SHP77 (cell line): ENCODE measurements around the gene CTBP1.

Experiments used
- DNase-seq, 2 experiments: peaks; one replicate each; lab custom pipeline; 2025; lab: John Stamatoyannopoulos, UW

CTBP1 gene

DNA sequence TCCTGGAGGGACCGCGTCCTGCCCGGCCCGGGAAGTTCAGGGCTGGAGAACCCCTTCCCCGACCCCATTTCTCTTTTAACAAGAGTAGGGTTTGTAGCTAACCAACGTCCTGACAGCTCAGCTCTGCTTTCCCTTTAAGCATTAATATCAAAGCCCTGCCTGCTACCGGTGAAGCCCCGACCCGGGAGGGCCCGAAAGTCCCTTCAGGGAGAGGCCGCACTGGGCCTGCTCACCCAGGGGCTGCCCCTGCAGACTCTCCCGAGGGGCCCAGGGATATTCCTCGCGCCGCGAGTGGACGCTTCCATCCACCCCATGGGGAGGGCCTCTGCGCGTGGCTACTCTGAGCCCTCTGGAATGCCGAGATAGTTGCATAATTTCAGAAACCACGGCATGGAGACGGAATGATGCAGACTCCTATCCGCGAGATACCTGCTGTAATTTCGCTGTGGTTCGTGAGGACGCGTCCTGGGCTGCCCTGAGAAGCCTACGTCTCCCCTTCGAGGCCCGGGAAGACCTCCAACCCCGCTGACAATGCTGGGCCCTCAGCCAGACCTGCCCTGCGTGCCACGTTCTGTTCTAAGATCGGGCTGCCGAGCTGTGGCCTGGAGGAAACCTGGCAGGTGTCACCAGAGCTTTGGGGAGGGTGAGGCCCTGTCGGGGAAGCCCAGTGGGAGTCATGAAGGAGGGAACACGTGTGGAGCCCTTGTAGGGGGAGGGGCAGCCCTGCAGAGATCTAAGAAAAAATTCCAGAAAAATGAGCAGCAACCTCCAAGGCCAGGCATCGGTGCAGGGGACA lies 999 bp upstream of the CTBP1 start:
- DNase-seq: no peak

- peak; percentile 39 to 61 for DNase-seq
Measured at GRCh38 chr4:1249148-1249730, 309 bp upstream of the CTBP1 start.

- DNase-seq: no peak
Measured at GRCh38 chr4:1247864-1248244, 1.1 kb downstream of the CTBP1 start.

DNA sequence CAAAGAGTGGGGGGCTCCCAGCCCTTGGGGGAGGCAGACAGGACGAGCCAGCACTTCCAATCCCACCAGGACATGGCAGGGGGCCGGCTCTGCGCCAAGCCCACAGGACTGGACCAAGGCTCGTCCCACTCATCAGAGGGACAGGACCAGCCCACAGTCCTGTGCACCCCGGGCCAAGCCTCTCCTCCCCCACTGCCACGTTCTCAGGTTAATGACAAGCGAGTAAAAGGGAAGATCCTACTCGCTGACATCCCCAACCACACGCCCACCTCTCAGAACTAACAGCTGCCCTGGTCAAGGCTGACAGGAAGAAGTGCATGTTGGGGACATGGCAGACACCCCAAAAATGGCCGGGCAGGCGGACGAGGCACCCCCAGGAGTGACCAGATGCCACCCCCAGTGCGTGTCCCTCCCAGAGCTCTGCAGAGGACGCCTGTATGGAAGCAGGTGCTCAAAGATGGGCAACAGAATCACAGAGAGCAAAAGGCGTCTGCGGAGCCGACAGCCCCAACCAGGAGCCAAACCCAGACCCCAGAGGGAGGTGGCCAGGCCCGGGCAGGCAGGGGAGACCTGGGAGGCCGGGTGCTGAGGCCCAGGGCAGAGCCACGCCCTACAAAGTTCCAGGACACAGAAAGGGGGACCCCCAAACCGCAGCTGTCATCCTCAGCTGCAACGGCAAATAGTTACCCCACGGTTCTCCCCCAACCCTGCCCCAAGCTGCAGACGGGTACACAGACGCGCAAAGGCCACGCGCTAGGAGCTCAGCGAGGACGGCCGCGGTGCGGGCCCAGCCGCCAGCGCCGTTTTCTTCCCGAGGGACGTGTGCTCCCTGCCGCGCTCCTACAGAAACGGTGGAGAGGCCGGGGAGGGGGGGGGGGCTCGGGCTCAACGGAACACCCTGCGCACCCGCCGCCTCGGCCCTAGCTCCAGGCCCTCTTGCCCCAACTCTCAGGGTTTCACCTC lies 1.7 kb downstream of the CTBP1 start:
- no peak for DNase-seq

DNA sequence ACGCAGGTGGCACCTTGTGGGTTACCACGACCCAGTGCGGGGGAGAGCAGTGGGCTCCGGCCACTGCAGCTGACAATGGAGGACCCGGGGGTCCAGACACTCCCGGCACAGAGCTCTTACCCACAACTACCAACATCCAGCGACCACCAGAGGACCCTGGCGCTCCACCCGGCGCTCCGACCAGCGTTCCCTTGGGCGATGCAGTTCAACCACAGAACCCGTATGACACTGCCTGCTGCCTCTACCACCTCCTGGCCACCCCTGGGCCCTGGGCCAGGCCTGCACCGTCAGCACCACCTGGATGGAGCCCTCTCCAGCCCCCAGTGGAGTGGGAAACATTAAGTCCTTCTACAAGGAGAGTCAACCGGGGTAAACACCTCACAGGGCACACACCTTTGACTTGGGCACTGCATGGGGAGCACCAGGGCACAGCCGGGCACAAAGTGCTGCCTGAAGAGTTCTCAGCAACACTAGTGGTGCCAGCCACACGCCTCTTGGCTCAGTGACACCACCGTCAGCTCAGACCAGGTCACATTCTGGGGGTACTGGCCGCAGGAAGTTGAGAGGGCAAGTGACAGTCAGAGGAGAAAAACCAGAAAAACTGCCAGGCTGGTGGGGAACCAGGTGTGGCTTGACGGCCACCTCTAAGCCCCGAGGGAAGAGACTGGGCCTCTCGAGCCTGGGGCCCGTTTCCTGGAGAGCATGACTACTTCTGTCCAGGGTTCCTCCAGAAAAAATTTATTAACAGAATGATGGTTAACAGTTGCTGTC lies 2.6 kb downstream of the CTBP1 start:
- no peak for DNase-seq

DNA sequence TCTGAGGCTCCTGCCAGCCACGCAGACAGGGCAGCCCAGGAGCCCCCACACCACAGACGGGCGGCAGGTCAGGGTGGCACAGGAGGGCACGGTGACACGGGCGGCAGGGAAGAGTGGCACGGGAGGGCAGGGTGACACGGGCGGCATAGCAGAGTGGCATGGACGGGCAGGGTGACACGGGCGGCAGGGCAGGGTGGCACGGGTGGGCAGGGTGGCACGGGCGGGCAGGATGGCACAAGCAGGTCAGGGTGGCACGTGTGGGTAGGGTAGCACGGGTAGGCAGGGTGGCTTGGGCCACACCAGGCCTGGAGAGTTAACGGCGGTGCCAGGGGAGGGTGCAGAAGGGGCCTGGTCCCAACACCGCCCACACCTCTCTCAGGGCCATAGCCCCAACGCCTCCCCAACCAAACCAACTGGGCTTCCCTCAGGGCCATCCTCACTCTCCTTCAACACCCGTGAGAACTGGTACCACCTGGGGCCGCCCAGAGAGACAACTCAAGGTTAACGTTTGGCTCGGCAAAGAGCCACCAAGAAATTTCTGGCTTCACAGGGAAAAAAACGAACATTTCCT lies 3.4 kb downstream of the CTBP1 start:
- no peak for DNase-seq

- no peak for DNase-seq
Measured at GRCh38 chr4:1244978-1245471, 3.9 kb downstream of the CTBP1 start.

- no peak for DNase-seq
Measured at GRCh38 chr4:1244081-1244977, 4.6 kb downstream of the CTBP1 start.

DNA sequence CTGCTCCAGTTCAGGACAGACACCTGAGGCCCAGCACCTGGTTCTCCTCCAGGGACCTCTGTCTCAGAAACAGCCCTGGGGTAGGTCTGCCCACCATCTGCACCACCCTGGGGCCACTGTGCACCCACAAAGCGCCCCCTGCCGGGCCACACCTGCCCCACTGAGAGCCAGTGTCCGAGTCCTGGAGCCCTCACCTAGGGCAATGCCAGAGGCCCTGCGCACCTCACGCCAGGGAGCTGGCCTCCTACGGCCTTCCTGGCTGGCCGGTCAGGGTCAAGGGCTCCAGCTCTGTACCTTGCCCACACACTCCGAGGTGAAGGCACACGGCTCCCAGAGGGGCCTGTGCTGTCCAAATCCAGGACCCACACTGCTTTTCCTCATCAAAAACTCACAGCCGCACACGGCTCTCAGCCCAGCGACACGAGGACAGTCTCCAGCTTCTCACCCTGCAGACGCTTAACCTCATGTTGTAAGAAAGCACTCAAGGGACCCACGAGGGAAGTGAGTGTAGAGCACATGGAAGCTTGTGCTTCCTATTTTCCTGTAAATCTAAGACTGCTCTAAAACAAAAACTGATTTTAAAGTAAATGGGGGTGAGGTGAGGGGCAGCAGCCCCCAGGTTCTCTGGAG lies 5.4 kb downstream of the CTBP1 start:
- no peak for DNase-seq

DNA sequence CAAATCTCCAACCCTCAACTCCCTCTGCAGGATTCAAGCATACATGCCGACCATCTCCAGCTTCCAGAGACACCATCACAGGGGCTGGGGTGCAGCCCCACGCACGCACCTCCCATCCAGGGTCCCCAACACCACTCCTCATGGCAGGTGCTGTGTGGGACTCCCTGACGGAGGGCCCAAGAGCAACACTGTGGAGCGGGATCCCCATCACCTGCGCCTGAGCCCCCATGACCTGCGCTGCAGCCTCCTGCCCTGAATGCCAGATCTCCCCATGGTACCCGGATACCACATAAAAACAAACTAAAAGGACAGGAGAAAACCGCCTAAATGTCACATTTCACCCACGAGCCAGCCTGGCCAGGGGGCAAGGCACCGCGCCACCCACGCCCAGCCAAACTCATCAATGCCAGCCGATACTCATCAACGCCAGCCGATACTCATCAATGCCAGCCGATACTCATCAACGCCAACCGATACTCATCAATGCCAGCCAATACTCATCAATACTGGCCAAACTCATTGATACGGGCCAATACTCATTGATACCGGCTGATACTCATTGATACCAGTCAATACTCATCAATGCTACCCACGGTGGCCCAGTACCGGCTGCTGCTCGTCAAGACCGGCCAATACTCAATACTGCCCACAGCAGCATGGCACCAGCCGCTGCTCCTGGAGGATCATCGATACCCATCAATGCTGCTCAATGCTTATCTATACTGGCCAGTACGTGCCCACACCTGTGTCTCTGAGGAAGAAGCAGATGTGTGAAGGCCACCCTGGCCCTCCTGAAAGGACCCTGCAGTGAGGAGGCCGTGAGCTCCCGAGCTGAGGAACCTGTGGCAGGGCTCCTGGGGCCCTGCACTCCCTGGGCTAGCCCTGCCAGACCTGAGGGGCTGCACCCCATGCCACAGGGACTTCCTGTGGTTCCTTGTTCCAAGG lies 6.2 kb downstream of the CTBP1 start:
- DNase-seq: no peak

DNA sequence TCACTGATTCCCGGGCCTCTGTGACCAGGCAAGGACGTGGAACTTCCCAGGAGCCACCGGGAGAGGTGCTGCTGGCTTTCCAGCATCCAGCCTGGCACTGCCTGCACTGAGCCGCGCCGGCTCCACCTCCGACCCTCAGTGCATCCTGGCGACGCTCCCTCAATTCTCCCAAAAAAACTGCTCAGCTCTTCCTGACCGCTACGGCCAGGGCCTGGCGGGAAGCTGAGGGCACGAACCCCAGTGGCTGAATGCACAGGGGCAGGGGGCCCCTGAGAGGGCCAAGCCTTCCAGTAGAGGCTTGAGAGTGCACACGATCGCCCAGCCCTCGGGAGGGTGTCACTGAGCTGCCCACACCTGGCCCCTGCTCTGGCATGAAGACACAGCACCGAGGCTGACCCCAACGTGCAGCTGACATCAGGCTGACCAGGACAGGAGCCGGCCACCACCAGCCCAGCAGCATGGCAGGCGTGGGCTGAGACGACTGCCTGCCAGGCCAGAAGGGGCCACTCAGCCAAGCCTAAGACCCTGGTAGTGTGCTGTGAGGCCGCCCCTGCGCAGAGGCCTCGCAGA lies 6.9 kb downstream of the CTBP1 start:
- no peak for DNase-seq

- DNase-seq: no peak
Measured at GRCh38 chr4:1241466-1241935, 7.4 kb downstream of the CTBP1 start.

- no peak for DNase-seq
Measured at GRCh38 chr4:1240721-1241465, 8.0 kb downstream of the CTBP1 start.

DNA sequence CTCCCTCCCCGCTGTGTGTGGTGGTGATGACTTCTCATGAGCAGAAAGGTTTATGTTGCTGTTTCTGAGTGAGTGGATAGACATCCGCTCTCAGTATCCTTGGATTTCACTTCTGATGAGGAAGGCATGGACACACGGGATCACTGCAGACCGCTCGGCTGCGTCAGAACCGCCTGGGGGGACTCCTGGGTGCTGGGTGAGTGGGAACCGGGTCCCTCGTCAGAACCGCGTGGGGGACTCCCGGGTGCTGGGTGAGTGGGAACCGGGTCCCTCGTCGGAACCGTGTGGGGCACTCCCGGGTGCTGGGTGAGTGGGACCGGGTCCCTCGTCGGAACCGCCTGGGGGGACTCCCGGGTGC lies 9.0 kb downstream of the CTBP1 start:
- DNase-seq: no peak

GRCh38 chr4:1239141-1239949 lies 9.6 kb downstream of the CTBP1 start:
- no peak for DNase-seq

GRCh38 chr4:1238676-1239000 lies 10.3 kb downstream of the CTBP1 start:
- no peak for DNase-seq
